Measurements from ENCODE around the gene SS18.

The SS18 gene

DNA sequence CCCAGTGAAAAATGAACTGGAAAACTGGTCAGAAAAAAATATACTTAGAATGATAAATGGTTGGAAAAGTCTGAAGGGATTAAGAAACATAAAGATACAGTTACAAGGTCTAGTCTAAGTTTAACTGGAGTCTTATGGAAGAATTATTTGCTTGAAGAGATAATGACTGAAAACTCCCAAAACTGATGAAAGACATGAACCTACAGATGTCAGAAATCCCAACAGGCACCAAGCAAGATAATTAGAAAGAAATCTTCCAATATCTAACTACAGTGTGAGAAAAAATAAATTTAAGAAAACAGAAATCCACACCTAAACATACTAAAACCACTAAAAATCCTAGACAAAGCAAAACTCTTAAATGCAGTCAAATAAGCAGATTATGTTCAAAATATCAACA is 19.4 kb downstream of the SS18 start:
- no peak for DNase-seq

GRCh38 chr18:26059357-26059756 is 31.1 kb downstream of the SS18 start:
- no peak for DNase-seq

DNA sequence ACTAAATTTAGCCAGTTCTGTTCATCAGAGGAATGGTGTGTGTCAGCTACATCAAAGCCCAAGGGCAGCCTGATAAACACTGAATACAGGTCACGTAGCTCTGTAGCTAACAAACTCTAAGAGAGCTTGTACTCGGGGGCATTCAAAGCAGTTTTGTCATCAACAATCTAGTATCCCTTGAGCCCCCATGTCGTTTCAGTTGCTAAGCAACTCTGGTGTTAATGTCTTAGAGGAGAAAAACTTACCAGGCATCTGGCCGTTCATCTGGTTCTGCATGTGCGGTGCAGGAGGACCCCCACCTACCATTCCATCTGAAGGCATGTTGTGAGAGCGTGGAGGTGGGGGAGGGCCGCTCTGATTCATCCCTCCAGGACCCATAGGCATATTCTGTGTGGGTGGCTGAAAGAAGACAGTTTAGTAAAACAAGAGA is 33.1 kb downstream of the SS18 start:
- no peak for DNase-seq

DNA sequence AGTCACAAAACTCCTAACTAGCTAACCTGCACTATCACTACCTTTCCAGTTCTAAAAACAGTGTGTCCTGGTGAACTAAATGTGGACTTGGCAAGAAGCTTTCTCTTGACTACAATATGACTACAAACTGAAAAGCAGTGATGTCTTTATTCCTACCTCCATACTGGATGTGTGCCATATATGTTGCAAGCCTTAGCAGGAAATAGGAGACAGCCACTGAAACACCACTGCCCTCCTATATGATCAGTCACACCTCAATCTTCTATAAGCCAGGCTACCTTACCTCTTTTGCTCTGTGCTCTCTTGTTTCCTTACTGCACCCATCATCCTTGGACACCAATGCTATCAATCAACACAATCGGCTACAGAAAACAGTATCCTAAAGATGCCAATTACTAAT is 34.1 kb downstream of the SS18 start:
- peak; percentile 2 for DNase-seq

- peak; percentile 4 for DNase-seq
These were observed 37.9 kb downstream of the SS18 start for GRCh38 chr18:26052505-26052904.

GRCh38 chr18:26051843-26052242 is 38.6 kb downstream of the SS18 start:
- DNase-seq, result no peak

GRCh38 chr18:26046419-26047077 is 43.9 kb downstream of the SS18 start:
- DNase-seq, result no peak

- no peak for DNase-seq
These were observed 45.6 kb downstream of the SS18 start for GRCh38 chr18:26044807-26045206.

GRCh38 chr18:26040051-26040656 is 50.3 kb downstream of the SS18 start:
- no peak for DNase-seq

GRCh38 chr18:26039203-26039602 is 51.2 kb downstream of the SS18 start:
- DNase-seq, result no peak

DNA sequence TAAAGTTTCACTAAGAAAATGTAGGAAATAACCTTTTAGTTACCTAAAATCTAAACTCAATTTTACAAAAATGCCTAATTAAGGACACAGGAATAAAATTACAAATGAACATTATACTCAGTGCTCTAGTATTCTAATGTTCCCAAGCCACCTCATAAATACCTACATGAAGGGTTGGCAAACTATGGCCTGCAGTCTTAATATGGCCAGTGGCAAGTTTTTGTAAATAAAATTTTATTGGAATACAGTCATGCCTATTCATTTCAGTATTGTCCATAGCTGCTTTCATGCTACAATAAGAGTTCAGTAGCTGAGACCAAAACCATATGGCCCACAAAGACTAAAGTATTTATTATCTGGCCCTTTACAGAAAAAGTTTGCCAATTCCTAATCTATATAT is 53.8 kb downstream of the SS18 start:
- DNase-seq, result no peak

- DNase-seq, result no peak
These were observed 55.4 kb downstream of the SS18 start for GRCh38 chr18:26034850-26035497.

DNA sequence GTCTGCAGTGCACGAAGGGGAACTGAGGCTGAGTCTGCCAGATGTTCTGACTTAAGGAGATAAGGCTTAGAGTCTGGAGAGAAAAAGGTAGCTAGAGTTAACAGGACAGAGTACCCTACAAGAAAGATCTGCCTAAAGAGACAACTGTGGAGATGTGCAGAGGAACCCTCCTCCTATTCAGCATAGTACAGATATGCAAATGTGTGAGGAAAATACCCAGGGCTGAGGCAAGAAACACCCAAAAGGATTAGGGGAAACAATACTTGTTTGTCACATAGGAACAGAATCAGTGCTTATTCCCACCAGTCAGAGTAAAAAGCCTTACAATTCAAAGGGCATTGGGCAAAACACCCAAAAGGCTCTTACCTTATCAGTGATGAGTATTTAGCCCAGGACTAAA is 67.8 kb downstream of the SS18 start:
- no peak for DNase-seq

DNA sequence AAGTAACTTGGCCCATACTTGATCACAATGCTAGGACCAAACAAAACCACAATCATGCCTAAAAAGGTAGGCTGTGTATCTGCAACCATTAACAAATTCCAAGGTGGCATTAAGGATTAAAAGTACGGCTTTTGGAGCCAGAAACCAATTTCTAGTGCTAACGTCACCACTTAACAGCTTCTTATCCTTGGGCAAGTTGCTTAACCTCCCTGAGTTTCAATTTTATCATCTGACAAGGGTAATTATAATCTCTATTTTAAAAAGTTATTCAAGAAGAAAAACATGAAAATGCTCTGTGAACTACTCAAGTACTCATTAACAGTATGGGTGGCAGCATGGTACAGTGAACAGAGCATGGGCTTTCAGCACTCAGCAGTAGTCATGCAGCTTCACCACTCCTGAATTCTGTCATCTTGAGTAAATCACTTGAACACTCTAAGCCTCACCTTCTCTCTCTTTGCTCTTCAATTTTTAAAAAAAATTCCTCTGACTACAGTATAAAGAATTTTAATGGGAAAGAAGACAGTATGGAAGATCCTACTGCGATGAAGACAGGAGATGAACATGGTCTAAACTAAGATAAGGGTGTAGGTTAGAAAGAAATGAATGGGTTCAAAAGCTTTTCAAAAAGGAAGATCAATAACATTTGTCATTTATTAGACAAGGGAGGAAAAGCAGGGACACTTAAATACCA is 69.2 kb downstream of the SS18 start:
- no peak for DNase-seq

- DNase-seq, result no peak
These were observed 72.5 kb downstream of the SS18 start for GRCh38 chr18:26017929-26018328.

GRCh38 chr18:26014462-26014861 is 76.0 kb downstream of the SS18 start:
- no peak for DNase-seq

GRCh38 chr18:26008619-26009018 is 81.8 kb downstream of the SS18 start:
- no peak for DNase-seq

DNA sequence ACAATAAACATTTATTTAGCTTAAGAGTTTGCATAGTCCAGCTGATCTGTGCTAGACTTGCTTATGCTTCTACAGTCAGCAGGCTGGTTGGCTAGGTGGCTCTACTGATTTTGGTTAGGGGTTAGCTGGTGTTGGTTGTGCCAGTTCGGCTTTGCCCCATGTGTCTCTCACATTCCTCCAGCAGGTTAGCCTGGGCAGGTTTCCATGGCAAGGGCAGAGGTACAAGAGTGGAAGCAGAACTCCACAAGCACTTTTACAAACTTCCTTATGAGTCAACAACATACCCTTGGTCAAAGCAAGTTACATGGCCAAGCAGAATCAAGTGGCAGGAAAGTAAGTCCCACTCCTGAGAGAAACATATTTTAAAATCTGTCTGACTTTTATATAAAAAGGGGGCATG is 82.3 kb downstream of the SS18 start:
- DNase-seq, result no peak

GRCh38 chr18:26005950-26006349 is 84.5 kb downstream of the SS18 start:
- no peak for DNase-seq

DNA sequence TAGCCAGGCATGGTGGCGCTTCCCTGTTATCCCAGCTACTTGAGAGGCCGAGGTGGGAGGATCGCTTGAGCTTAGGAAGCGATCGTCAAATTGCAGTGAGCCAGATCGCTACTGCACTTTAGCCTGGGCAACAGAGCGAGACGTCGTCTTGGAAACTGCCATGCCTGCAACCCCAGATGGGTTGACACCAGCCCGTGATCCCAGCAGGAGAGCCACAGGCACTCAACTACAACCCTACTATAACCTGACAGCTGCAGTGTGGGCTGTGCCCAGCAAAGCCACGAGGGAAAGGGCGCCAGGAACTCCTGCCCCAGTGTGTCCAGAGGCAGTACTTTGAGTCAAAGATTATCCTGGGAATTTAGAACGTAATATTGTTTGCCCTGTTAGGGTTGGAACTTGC is 85.6 kb downstream of the SS18 start:
- no peak for DNase-seq

- DNase-seq, result no peak
These were observed 86.6 kb downstream of the SS18 start for GRCh38 chr18:26003817-26004216.

DNA sequence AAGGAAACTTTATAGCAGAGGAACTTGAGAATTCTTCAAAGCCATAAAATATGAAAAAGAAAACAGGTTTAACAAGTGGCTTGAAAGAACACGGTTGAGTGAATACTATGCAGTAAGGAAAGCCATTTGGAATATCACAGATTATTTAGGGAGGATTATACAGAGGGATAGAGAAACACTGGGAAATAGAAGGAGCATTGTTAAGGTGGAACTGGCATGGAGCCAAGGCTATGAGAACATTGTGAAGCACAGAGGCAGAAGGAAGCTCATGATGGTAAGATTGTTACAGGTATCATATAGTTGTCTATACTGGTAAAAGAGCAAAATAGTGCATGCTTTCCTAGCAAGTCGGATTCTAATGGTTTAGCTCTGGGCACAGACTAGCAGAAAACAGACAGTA is 87.1 kb downstream of the SS18 start:
- no peak for DNase-seq

GRCh38 chr18:26002375-26002910 is 88.0 kb downstream of the SS18 start:
- no peak for DNase-seq

- DNase-seq, result no peak
These were observed 92.0 kb downstream of the SS18 start for GRCh38 chr18:25998461-25998860.
